Measurements from ENCODE around the gene SLC12A2. TPM values are rescaled to one million over a fixed set of nuclear protein-coding genes. Genes with fewer than 3 reads are reported as not detected.

The SLC12A2 gene
- polyA plus RNA-seq (2013) = 20.8 and 21.9 TPM in 2 replicates

- no peaks in the 10 kb centered on the region for H3K27me3 ChIP-seq (ENCODE audit: insufficient read depth, low read length)
- peak within 1 kb of the TSS; percentile 93 for H3K27ac ChIP-seq (ENCODE audit: low read depth, low read length)
- peak within 1 kb of the TSS; percentile 100 for H2AFZ ChIP-seq (ENCODE audit: insufficient read depth, low read length, poor library complexity)
- peak within 1 kb of the TSS; percentile 99 for H3K4me3 ChIP-seq (ENCODE audit: low read depth, low read length)
- H2AK5ac ChIP-seq (ENCODE audit: low read length) = no peak within 1 kb of the TSS
- H4K12ac ChIP-seq (ENCODE audit: low read depth, low read length) = peak within 1 kb of the TSS; percentile 98
- H3K9ac ChIP-seq (ENCODE audit: low read length) = peak within 1 kb of the TSS; percentile 83
- H3K79me1 ChIP-seq (ENCODE audit: low read length) = peaks cover 16% of the 10 kb centered on the region
- peaks cover 2% of the 10 kb centered on the region for H3K9me3 ChIP-seq (ENCODE audit: insufficient read depth, low read depth, low read length)
- H3K23ac ChIP-seq (ENCODE audit: low read length) = no peak within 1 kb of the TSS
- peak within 1 kb of the TSS; percentile 99 for H2BK120ac ChIP-seq (ENCODE audit: insufficient read depth, low read length, poor library complexity)
- peak within 1 kb of the TSS; percentile 90 for H4K91ac ChIP-seq (ENCODE audit: low read depth, low read length)
- no peaks in the 10 kb centered on the region for H3K36me3 ChIP-seq (ENCODE audit: control insufficient read depth in 1 of 2, insufficient read depth in 2 of 2, low read length in 2 of 2)
- peak; percentile 87 to 95 for DNase-seq
- H3K18ac ChIP-seq (ENCODE audit: low read length) = peak within 1 kb of the TSS; percentile 98
- H4K8ac ChIP-seq (ENCODE audit: low read depth, low read length) = peak within 1 kb of the TSS; percentile 92
- H2BK12ac ChIP-seq (ENCODE audit: low read length) = peak within 1 kb of the TSS; percentile 73
- H3K79me2 ChIP-seq (ENCODE audit: control insufficient read depth, insufficient read depth, low read length, poor library complexity) = peaks cover 17% of the 10 kb centered on the region
- WGBS (ENCODE audit: extremely low coverage, insufficient coverage, insufficient read length) = no CpG with 5 or more reads among the region's 104 CpGs
- peak within 1 kb of the TSS; percentile 98 for H2BK5ac ChIP-seq (ENCODE audit: low read depth, low read length, poor library complexity)
- peak within 1 kb of the TSS; percentile 91 for H3K4me2 ChIP-seq (ENCODE audit: low read length)
- peak within 1 kb of the TSS; percentile 72 for H3K4ac ChIP-seq (ENCODE audit: low read depth, low read length)
- peak within 1 kb of the TSS; percentile 88 for H3K14ac ChIP-seq (ENCODE audit: low read length)
- H3K4me1 ChIP-seq (ENCODE audit: control insufficient read depth in 1 of 2, insufficient read depth in 2 of 2, low read length in 2 of 2) = peaks cover 3 to 4% of the 10 kb centered on the region in 2 experiments
Measured at GRCh38 chr5:128083033-128083810, at the start of gene SLC12A2. Gene SLC12A2, plus strand, starts transcription at chr5:128083766. Its CDS starts 189 bp downstream, at chr5:128083955.

DNA sequence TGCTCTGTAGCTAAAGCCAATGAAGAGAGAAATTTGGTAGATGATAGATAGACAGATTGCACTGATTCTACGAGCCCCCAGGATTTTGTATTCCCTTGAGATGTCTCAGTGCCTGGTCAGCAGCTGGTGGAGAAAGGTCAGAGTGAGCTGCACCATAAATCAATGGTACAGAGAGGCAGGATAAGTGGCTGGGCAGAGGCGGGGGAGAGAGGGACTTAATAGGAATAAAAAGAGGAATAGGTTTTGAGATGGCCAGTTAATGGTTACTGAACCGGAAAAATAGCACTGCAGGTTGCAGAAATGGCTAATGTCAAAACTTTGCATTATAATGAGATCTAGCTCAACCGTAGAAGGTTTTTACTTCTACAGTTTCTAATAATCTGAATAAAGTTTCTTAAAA, 47.9 kb upstream of the SLC12A2 start:
- Histone ChIP-seq H3K18ac (ENCODE audit: low read length) (no peak overlapping the region), H4K12ac (ENCODE audit: low read depth, low read length) (no peak overlapping the region), H4K8ac (ENCODE audit: low read depth, low read length) (no peak overlapping the region), H3K9ac (ENCODE audit: low read length) (no peak overlapping the region), H3K4me3 (ENCODE audit: low read depth, low read length) (no peak overlapping the region), H3K79me1 (ENCODE audit: low read length) (no peaks in the 10 kb centered on the region), H3K14ac (ENCODE audit: low read length) (no peak overlapping the region), H4K91ac (ENCODE audit: low read depth, low read length) (no peak overlapping the region), H2BK5ac (ENCODE audit: low read depth, low read length, poor library complexity) (no peak overlapping the region), H2AK5ac (ENCODE audit: low read length) (no peak overlapping the region), H3K4me2 (ENCODE audit: low read length) (no peak overlapping the region), H2BK120ac (ENCODE audit: insufficient read depth, low read length, poor library complexity) (no peak overlapping the region), H2AFZ (ENCODE audit: insufficient read depth, low read length, poor library complexity) (no peak overlapping the region), H3K36me3 (ENCODE audit: control insufficient read depth in 1 of 2, insufficient read depth in 2 of 2, low read length in 2 of 2) (no peaks in the 10 kb centered on the region), H3K9me3 (ENCODE audit: insufficient read depth, low read depth, low read length) (no peaks in the 10 kb centered on the region), H3K4ac (ENCODE audit: low read depth, low read length) (no peak overlapping the region), H3K23ac (ENCODE audit: low read length) (no peak overlapping the region), H3K27me3 (ENCODE audit: insufficient read depth, low read length) (no peaks in the 10 kb centered on the region), H2BK12ac (ENCODE audit: low read length) (no peak overlapping the region), H3K79me2 (ENCODE audit: control insufficient read depth, insufficient read depth, low read length, poor library complexity) (no peaks in the 10 kb centered on the region), H3K4me1 (ENCODE audit: control insufficient read depth in 1 of 2, insufficient read depth in 2 of 2, low read length in 2 of 2) (no peaks in the 10 kb centered on the region), H3K27ac (ENCODE audit: low read depth, low read length) (no peak overlapping the region)
- DNase-seq = no peak
- WGBS (ENCODE audit: extremely low coverage, insufficient coverage, insufficient read length) = no CpG with 5 or more reads among the region's 4 CpGs

GRCh38 chr5:128036950-128037349, 46.6 kb upstream of the SLC12A2 start:
- Histone ChIP-seq H3K9ac (ENCODE audit: low read length) (no peak overlapping the region), H2BK5ac (ENCODE audit: low read depth, low read length, poor library complexity) (no peak overlapping the region), H2AK5ac (ENCODE audit: low read length) (no peak overlapping the region), H3K4me2 (ENCODE audit: low read length) (no peak overlapping the region), H3K4ac (ENCODE audit: low read depth, low read length) (no peak overlapping the region), H3K4me3 (ENCODE audit: low read depth, low read length) (no peak overlapping the region), H4K8ac (ENCODE audit: low read depth, low read length) (no peak overlapping the region), H3K9me3 (ENCODE audit: insufficient read depth, low read depth, low read length) (no peaks in the 10 kb centered on the region), H3K79me2 (ENCODE audit: control insufficient read depth, insufficient read depth, low read length, poor library complexity) (no peaks in the 10 kb centered on the region), H3K23ac (ENCODE audit: low read length) (no peak overlapping the region), H2BK12ac (ENCODE audit: low read length) (no peak overlapping the region), H3K27ac (ENCODE audit: low read depth, low read length) (no peak overlapping the region), H4K12ac (ENCODE audit: low read depth, low read length) (no peak overlapping the region), H3K14ac (ENCODE audit: low read length) (no peak overlapping the region), H3K18ac (ENCODE audit: low read length) (no peak overlapping the region), H4K91ac (ENCODE audit: low read depth, low read length) (no peak overlapping the region), H3K27me3 (ENCODE audit: insufficient read depth, low read length) (no peaks in the 10 kb centered on the region), H2BK120ac (ENCODE audit: insufficient read depth, low read length, poor library complexity) (no peak overlapping the region), H2AFZ (ENCODE audit: insufficient read depth, low read length, poor library complexity) (no peak overlapping the region), H3K4me1 (ENCODE audit: control insufficient read depth in 1 of 2, insufficient read depth in 2 of 2, low read length in 2 of 2) (no peaks in the 10 kb centered on the region), H3K79me1 (ENCODE audit: low read length) (no peaks in the 10 kb centered on the region), H3K36me3 (ENCODE audit: control insufficient read depth in 1 of 2, insufficient read depth in 2 of 2, low read length in 2 of 2) (no peaks in the 10 kb centered on the region)
- DNase-seq = peak; percentile 84 to 97
- WGBS (ENCODE audit: extremely low coverage, insufficient coverage, insufficient read length) = no CpG with 5 or more reads among the region's 1 CpG

DNA sequence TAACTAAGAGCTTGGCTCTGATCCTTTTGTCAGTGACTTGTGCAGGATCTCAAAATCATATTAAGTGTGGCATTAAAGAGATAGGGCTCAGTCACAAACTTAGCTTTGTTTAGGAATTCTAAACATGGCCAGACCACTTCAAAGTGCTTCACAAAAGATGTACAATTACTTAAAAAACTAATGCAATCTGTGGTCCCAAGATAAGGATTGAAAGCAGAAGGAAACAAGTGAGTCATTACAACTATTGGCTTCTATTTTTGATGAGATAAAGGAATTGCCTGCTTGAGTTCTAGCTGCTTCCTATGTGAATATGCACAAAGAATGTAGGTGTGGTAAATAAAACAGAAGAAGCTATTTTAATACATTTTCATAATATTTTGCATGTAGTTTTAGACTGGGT, 44.9 kb upstream of the SLC12A2 start:
- Histone ChIP-seq H2AFZ (ENCODE audit: insufficient read depth, low read length, poor library complexity) (no peak overlapping the region), H2BK5ac (ENCODE audit: low read depth, low read length, poor library complexity) (no peak overlapping the region), H3K4ac (ENCODE audit: low read depth, low read length) (no peak overlapping the region), H3K4me3 (ENCODE audit: low read depth, low read length) (no peak overlapping the region), H3K27ac (ENCODE audit: low read depth, low read length) (no peak overlapping the region), H3K27me3 (ENCODE audit: insufficient read depth, low read length) (no peaks in the 10 kb centered on the region), H3K79me1 (ENCODE audit: low read length) (no peaks in the 10 kb centered on the region), H2BK12ac (ENCODE audit: low read length) (no peak overlapping the region), H4K91ac (ENCODE audit: low read depth, low read length) (no peak overlapping the region), H3K18ac (ENCODE audit: low read length) (no peak overlapping the region), H3K23ac (ENCODE audit: low read length) (no peak overlapping the region), H3K9me3 (ENCODE audit: insufficient read depth, low read depth, low read length) (no peaks in the 10 kb centered on the region), H2BK120ac (ENCODE audit: insufficient read depth, low read length, poor library complexity) (no peak overlapping the region), H4K8ac (ENCODE audit: low read depth, low read length) (no peak overlapping the region), H3K4me2 (ENCODE audit: low read length) (no peak overlapping the region), H3K4me1 (ENCODE audit: control insufficient read depth in 1 of 2, insufficient read depth in 2 of 2, low read length in 2 of 2) (no peaks in the 10 kb centered on the region), H3K9ac (ENCODE audit: low read length) (no peak overlapping the region), H3K36me3 (ENCODE audit: control insufficient read depth in 1 of 2, insufficient read depth in 2 of 2, low read length in 2 of 2) (no peaks in the 10 kb centered on the region), H3K14ac (ENCODE audit: low read length) (no peak overlapping the region), H3K79me2 (ENCODE audit: control insufficient read depth, insufficient read depth, low read length, poor library complexity) (no peaks in the 10 kb centered on the region), H2AK5ac (ENCODE audit: low read length) (no peak overlapping the region), H4K12ac (ENCODE audit: low read depth, low read length) (no peak overlapping the region)
- peak; percentile 13 to 74 for DNase-seq
